Activated CD8-positive, alpha-beta memory T cell treated with anti-CD3 and anti-CD28 coated beads for 48 hours (primary cell): ENCODE data around the gene ALX4.

Experiments used
- DNase-seq, 3 experiments: peaks; one replicate each; pipeline ENCODE4 v3.0.0-alpha.2; 2020; ENCODE audit warnings: low read depth in 2 of 3, low spot score in 2 of 3

Gene ALX4

GRCh38 chr11:44268614-44269080, 41.3 kb downstream of the ALX4 start:
- DNase-seq: no peak

GRCh38 chr11:44267750-44268613, 42.0 kb downstream of the ALX4 start:
- no peak for DNase-seq

- DNase-seq: no peak
These were observed 42.8 kb downstream of the ALX4 start for GRCh38 chr11:44267006-44267749.

GRCh38 chr11:44266056-44266780, 43.7 kb downstream of the ALX4 start:
- DNase-seq: no peak

- DNase-seq: no peak
These were observed 45.2 kb downstream of the ALX4 start for GRCh38 chr11:44264761-44265160.

GRCh38 chr11:44264438-44264749, 45.5 kb downstream of the ALX4 start:
- DNase-seq: no peak

GRCh38 chr11:44263738-44264437, 46.1 kb downstream of the ALX4 start:
- no peak for DNase-seq

GRCh38 chr11:44261800-44262591, 47.9 kb downstream of the ALX4 start:
- no peak for DNase-seq

- DNase-seq: no peak
These were observed 49.9 kb downstream of the ALX4 start for GRCh38 chr11:44260081-44260480.

GRCh38 chr11:44258839-44259420, 51.0 kb downstream of the ALX4 start:
- DNase-seq: no peak

GRCh38 chr11:44258190-44258489, 51.8 kb downstream of the ALX4 start:
- no peak for DNase-seq

GRCh38 chr11:44257338-44258189, 52.4 kb downstream of the ALX4 start:
- no peak for DNase-seq

GRCh38 chr11:44256673-44257291, 53.2 kb downstream of the ALX4 start:
- no peak for DNase-seq

- no peak for DNase-seq
These were observed 54.4 kb downstream of the ALX4 start for GRCh38 chr11:44255406-44256071.

- no peak for DNase-seq
These were observed 56.8 kb downstream of the ALX4 start for GRCh38 chr11:44252999-44253602.

- DNase-seq: no peak
These were observed 59.5 kb downstream of the ALX4 start for GRCh38 chr11:44250421-44250820.

GRCh38 chr11:44248109-44248508, 61.8 kb downstream of the ALX4 start:
- DNase-seq: no peak

GRCh38 chr11:44247508-44247907, 62.4 kb downstream of the ALX4 start:
- DNase-seq: no peak
